Hematopoietic multipotent progenitor cell treated with erythropoietin and hydrocortisone succinate and interleukin-3 and kit ligand, for 4 days (in vitro differentiated cells): ENCODE data around the gene CNTNAP3B.
"Not testable (repeated sequence)": the region's sequence is repeated elsewhere in the genome, so short reads cannot be mapped to it uniquely, and the experiment has no call there.

Experiments used
- DNase-seq: peaks from one replicate; pipeline ENCODE4 v3.0.0-alpha.2; 2015

The CNTNAP3B gene

GRCh38 chr9:41974906-41975305 lies 154.3 kb downstream of the CNTNAP3B start:
- DNase-seq = not testable (repeated sequence)

GRCh38 chr9:41953007-41953406 lies 176.2 kb downstream of the CNTNAP3B start:
- not testable (repeated sequence) for DNase-seq

- not testable (repeated sequence) for DNase-seq
Observed at GRCh38 chr9:41941738-41942137, 187.5 kb downstream of the CNTNAP3B start.

- not testable (repeated sequence) for DNase-seq
Observed at GRCh38 chr9:41938143-41938542, 191.1 kb downstream of the CNTNAP3B start.

- not testable (repeated sequence) for DNase-seq
Observed at GRCh38 chr9:41935727-41936126, 193.5 kb downstream of the CNTNAP3B start.

- not testable (repeated sequence) for DNase-seq
Observed at GRCh38 chr9:41929172-41929571, 200.1 kb downstream of the CNTNAP3B start.

GRCh38 chr9:41917374-41917773 lies 211.9 kb downstream of the CNTNAP3B start:
- not testable (repeated sequence) for DNase-seq

- DNase-seq = not testable (repeated sequence)
Observed at GRCh38 chr9:41905488-41905887, 223.7 kb downstream of the CNTNAP3B start.

GRCh38 chr9:41902762-41903161 lies 226.5 kb downstream of the CNTNAP3B start:
- not testable (repeated sequence) for DNase-seq

- not testable (repeated sequence) for DNase-seq
Observed at GRCh38 chr9:41898720-41899343, 230.4 kb downstream of the CNTNAP3B start.

GRCh38 chr9:41874557-41874956 lies 254.7 kb downstream of the CNTNAP3B start:
- DNase-seq = not testable (repeated sequence)

GRCh38 chr9:41855422-41855821 lies 273.8 kb downstream of the CNTNAP3B start:
- not testable (repeated sequence) for DNase-seq

- DNase-seq = not testable (repeated sequence)
Observed at GRCh38 chr9:41851848-41852740, 277.1 kb downstream of the CNTNAP3B start.

- not testable (repeated sequence) for DNase-seq
Observed at GRCh38 chr9:41847829-41848228, 281.4 kb downstream of the CNTNAP3B start.
